ENCODE data around the gene GMDS. TPM values are rescaled to one million over a fixed set of nuclear protein-coding genes. Genes with fewer than 3 reads are reported as not detected.

GMDS gene
- total and polyA plus RNA-seq, 2 experiments from 2014 or later = 30.1 to 36.5 TPM

- Mint-ChIP-seq H3K36me3 (ENCODE audit: low read depth) (peaks cover 4% of the 10 kb centered on the region; the same call in 2 of the 3 replicates), H3K9me3 (peaks cover 12% of the 10 kb centered on the region), H3K27ac (no peak overlapping the region), H3K4me3 (no peak overlapping the region), H3K27me3 (ENCODE audit: insufficient read depth, low read depth, poor library complexity) (no peaks in the 10 kb centered on the region), H3K4me1 (peaks cover 7% of the 10 kb centered on the region; the same call in 2 of the 3 replicates)
- Histone ChIP-seq H3K79me2 (replicated peaks; ENCODE audit: insufficient read depth) (peaks cover 82% of the 10 kb centered on the region), H3K4me1 (ENCODE audit: insufficient read depth) (no peaks in the 10 kb centered on the region), H3K9me2 (ENCODE audit: insufficient read depth) (no peaks in the 10 kb centered on the region), H3K27me3 (ENCODE audit: insufficient read depth) (no peaks in the 10 kb centered on the region), H3K4me3 (no peak overlapping the region), H3F3A (replicated peaks; ENCODE audit: low read depth) (no peaks in the 10 kb centered on the region), H3K27ac (ENCODE audit: low read depth) (no peak overlapping the region), H4K20me1 (replicated peaks; ENCODE audit: insufficient read depth) (peaks cover 4% of the 10 kb centered on the region; the same call in 1 of the 2 replicates), H3K36me3 (ENCODE audit: insufficient read depth) (no peaks in the 10 kb centered on the region), H3K4me2 (no peak overlapping the region), H2AFZ (no peak overlapping the region)
- TF ChIP-seq ZNF114 (CRISPR knock-in tag; IDR thresholded peaks at IDR 0.05) (no peak), CREB1 (CRISPR knock-in tag; IDR thresholded peaks at IDR 0.05; ENCODE audit: low read depth) (no peak), CTCF (conservative IDR thresholded peaks at IDR 0.05; ENCODE audit: low read depth in 2 of 2) (no peak), REST (IDR thresholded peaks at IDR 0.05; ENCODE audit: unreplicated experiment) (no peak), POLR2AphosphoS5 (IDR thresholded peaks at IDR 0.05; ENCODE audit: low read depth) (no peak), EZH2 (IDR thresholded peaks at IDR 0.05; ENCODE audit: low read depth, unreplicated experiment) (no peak), STAT1 (IDR thresholded peaks at IDR 0.05; ENCODE audit: unreplicated experiment) (no peak), ZNF331 (CRISPR knock-in tag; IDR thresholded peaks at IDR 0.05; ENCODE audit: low read depth) (no peak), ETS1 (IDR thresholded peaks at IDR 0.05) (no peak), NANOG (IDR thresholded peaks at IDR 0.05; ENCODE audit: borderline replicate concordance) (no peak), JUNB (IDR thresholded peaks at IDR 0.05; ENCODE audit: unreplicated experiment) (no peak), EZH2phosphoT487 (IDR thresholded peaks at IDR 0.05; ENCODE audit: unreplicated experiment) (no peak), ZNF462 (CRISPR knock-in tag; IDR thresholded peaks at IDR 0.05) (no peak)
- ATAC-seq = no peak
- DNase-seq (ENCODE audit: low spot score) = no peak
Measured at GRCh38 chr6:2179950-2180349, 65.5 kb downstream of the GMDS start.
